Pancreas (tissue), 10 donors: ENCODE results near the gene FAM120A. TPM values are rescaled to one million over a fixed set of nuclear protein-coding genes. Genes with fewer than 3 reads are reported as not detected.

Experiments
- ATAC-seq, 4 donors: fragments of 200-7000 bp; cut with Tn5 transposase; one replicate each; pipeline versions ENCODE4 v1.8.0 to v1.9.1; 2020; ENCODE audit warnings: mild to moderate bottlenecking in 4 of 4, moderate library complexity in 4 of 4
- DNase-seq, 6 donors: peaks; one replicate each; pipeline ENCODE4 v3.0.0-alpha.2; 2020
- FAIRE-seq: peaks from 2 replicates; lab custom pipeline; 2012; peaks lifted over from hg19 to GRCh38; lab: Jason Lieb, UNC
- H3K27ac ChIP-seq, 4 donors: fragments of 200-600 bp; sonication (generic); 1 replicate in 3 of 4; 2 replicates in 1 of 4; pipeline versions ENCODE4 v1.5.0 to v1.8.0; 2020
- H3K27me3 ChIP-seq, 4 donors: fragments of 200-600 bp; one replicate each; pipeline ENCODE4 v1.8.0; 2021
- H3K36me3 ChIP-seq, 3 donors: fragments of 200-600 bp; sonication (generic) in 1 of 3; one replicate each; pipeline versions ENCODE4 v1.5.0 to v1.8.0; 2020 to 2021
- H3K4me1 ChIP-seq, 3 donors: fragments of 200-600 bp; one replicate each; pipeline ENCODE4 v1.8.0; 2021
- H3K4me3 ChIP-seq, 4 donors: fragments of 200-600 bp; sonication (generic) in 2 of 4; one replicate each; pipeline versions ENCODE4 v1.5.0 to v1.8.0; 2020 to 2021
- H3K9me3 ChIP-seq, 4 donors: fragments of 200-600 bp; one replicate each; pipeline ENCODE4 v1.8.0; 2021
- WGBS, 2 donors: extraction: QIAGEN DNeasy Blood & Tissue Kit; methylation state at CpG; one replicate each; pipeline ENCODE4 v1.1.7; 2013; 5-methylcytosine and 5-hydroxymethylcytosine counted together
- intact Hi-C, 3 donors: fragments of 100-400 bp; cut with DNase I; formaldehyde crosslinking; loops; one replicate each; pipeline versions ENCODE4 v1.11.1 to v1.14.2; 2022
- polyA plus RNA-seq, 2 donors: library from polyadenylated mRNA; stranded (reverse); fragments of 200-250 nt; gene quantifications; one replicate each; pipeline ENCODE4 v1.2.3, GENCODE V29; 2013
- total RNA-seq, 6 donors: library from RNA; stranded (reverse); fragmentation: NEBNext Ultra II Directional in 4 of 6; extraction: Animal tissue kit (Norgen Biotek cat#: 25700) in 4 of 6; gene quantifications; one replicate each; pipeline versions ENCODE4 v1.2.1 to v1.2.4, GENCODE V29; 2021 to 2023
- TF ChIP-seq, protein P1 (sequence below), 4 donors: fragments of 200-600 bp; sonication (generic) in 3 of 4; IDR thresholded peaks; one replicate each; pipeline versions ENCODE4 v1.5.0 to v1.8.0; 2021; ENCODE audit warnings: antibody characterized with exemption in 4 of 4
- donor health status: healthy with polysubstance abuse.
- donor health status: DM: no; HTN: no; CAD: no; lungs with moderate emphysema.
- donor health status: DM: no; HTN: no; CAD: no.
- donor health status: control.
- donor health status: control.
- donor health status: Bipolar disorder and iron deficiency.
- donor health status: DM: yes; HTN: yes; CAD: no.
- donor health status: DM: no; HTN: no; CAD: no.
- donor health status: DM: no; HTN: no; CAD: no.
- donor health status: DM: yes; HTN: yes; CAD: no.

FAM120A gene
- total and polyA plus RNA-seq, 8 donors = 24.2 to 66.4 (median 54.0) TPM

DNA sequence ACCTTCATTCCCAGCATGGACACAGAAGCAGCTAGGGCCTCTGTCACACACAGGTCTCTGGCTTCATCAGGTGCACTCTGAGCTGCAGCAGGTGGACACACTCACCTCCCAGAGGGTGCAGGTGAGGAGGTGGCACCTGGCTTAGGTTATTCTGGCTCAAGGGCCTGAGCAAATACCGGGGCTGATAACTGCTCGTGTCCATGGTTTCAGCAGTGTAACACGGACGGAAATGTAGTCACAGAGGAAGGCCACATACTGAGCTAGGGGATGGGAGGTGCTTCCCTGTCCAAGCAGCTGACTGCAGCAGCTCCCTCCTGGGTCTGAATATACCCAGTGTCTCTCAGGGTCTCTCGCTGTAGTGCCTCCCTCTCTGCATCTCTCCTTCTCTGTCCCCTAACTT lies 130.6 kb downstream of the FAM120A start:
- ATAC-seq = peak; percentile 88 to 93 (median 90)
- TF ChIP-seq, protein P1, sequence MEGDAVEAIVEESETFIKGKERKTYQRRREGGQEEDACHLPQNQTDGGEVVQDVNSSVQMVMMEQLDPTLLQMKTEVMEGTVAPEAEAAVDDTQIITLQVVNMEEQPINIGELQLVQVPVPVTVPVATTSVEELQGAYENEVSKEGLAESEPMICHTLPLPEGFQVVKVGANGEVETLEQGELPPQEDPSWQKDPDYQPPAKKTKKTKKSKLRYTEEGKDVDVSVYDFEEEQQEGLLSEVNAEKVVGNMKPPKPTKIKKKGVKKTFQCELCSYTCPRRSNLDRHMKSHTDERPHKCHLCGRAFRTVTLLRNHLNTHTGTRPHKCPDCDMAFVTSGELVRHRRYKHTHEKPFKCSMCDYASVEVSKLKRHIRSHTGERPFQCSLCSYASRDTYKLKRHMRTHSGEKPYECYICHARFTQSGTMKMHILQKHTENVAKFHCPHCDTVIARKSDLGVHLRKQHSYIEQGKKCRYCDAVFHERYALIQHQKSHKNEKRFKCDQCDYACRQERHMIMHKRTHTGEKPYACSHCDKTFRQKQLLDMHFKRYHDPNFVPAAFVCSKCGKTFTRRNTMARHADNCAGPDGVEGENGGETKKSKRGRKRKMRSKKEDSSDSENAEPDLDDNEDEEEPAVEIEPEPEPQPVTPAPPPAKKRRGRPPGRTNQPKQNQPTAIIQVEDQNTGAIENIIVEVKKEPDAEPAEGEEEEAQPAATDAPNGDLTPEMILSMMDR (IDR thresholded peaks at IDR 0.05) = no peak
- FAIRE-seq = no peak

GRCh38 chr9:93582550-93582949 lies 131.1 kb downstream of the FAM120A start:
- Histone ChIP-seq H3K4me3 (no peak overlapping the region), H3K27me3 (no peaks in the 10 kb centered on the region), H3K27ac (peak overlapping the region; percentile 61 to 87 (median 80)), H3K9me3 (no peaks in the 10 kb centered on the region), H3K4me1 (peaks cover 39 to 44% (median 44%) of the 10 kb centered on the region in 3 donors), H3K36me3 (no peaks in the 10 kb centered on the region)
- TF ChIP-seq, protein P1 (IDR thresholded peaks at IDR 0.05) = no peak
- intact Hi-C loops = no loop called here
- FAIRE-seq (no peak), DNase-seq (no peak), ATAC-seq (peak in 2 of 4 donors; percentile 1 to 2)
- 22 to 31% methylated on average over 3 of the region's 3 CpGs for WGBS, 2 donors

More for the DNA sequence above, 130.6 kb downstream of the FAM120A start:
- Histone ChIP-seq H3K27ac (peak overlapping the region; percentile 61 to 87 (median 80)), H3K9me3 (no peaks in the 10 kb centered on the region), H3K27me3 (no peaks in the 10 kb centered on the region), H3K4me1 (peaks cover 39 to 44% (median 44%) of the 10 kb centered on the region in 3 donors), H3K4me3 (no peak overlapping the region), H3K36me3 (no peaks in the 10 kb centered on the region)
- intact Hi-C loops = no loop called here
- DNase-seq = peak; percentile 62 to 90 (median 86)
- WGBS, 2 donors = 7 to 8% methylated on average over 5 of the region's 5 CpGs

- DNase-seq = peak in 1 of 6 donors; percentile 10
- FAIRE-seq = no peak
- ATAC-seq = no peak
- H3K9me3 ChIP-seq = no peaks in the 10 kb centered on the region
- H3K27me3 ChIP-seq = no peaks in the 10 kb centered on the region
- no peak overlapping the region for H3K27ac ChIP-seq
- H3K4me1 ChIP-seq = peaks cover 43 to 44% (median 43%) of the 10 kb centered on the region in 3 donors
- no peak overlapping the region for H3K4me3 ChIP-seq
- intact Hi-C loops = no loop called here
- WGBS, 2 donors = 70 to 75% methylated on average over 4 of the region's 4 CpGs
- TF ChIP-seq, protein P1 (IDR thresholded peaks at IDR 0.05) = no peak
- no peaks in the 10 kb centered on the region for H3K36me3 ChIP-seq
Observed at GRCh38 chr9:93585259-93585658, 133.8 kb downstream of the FAM120A start.

GRCh38 chr9:93585695-93586094 lies 134.2 kb downstream of the FAM120A start:
- Histone ChIP-seq H3K4me3 (no peak overlapping the region), H3K27me3 (no peaks in the 10 kb centered on the region), H3K27ac (no peak overlapping the region), H3K4me1 (peaks cover 38 to 40% (median 39%) of the 10 kb centered on the region in 3 donors), H3K9me3 (no peaks in the 10 kb centered on the region), H3K36me3 (no peaks in the 10 kb centered on the region)
- intact Hi-C loops = no loop called here
- FAIRE-seq (no peak), DNase-seq (peak in 1 of 6 donors; percentile 3), ATAC-seq (no peak)
- TF ChIP-seq, protein P1 (IDR thresholded peaks at IDR 0.05) = no peak
- 93 to 99% methylated on average over 4 of the region's 4 CpGs for WGBS, 2 donors

DNA sequence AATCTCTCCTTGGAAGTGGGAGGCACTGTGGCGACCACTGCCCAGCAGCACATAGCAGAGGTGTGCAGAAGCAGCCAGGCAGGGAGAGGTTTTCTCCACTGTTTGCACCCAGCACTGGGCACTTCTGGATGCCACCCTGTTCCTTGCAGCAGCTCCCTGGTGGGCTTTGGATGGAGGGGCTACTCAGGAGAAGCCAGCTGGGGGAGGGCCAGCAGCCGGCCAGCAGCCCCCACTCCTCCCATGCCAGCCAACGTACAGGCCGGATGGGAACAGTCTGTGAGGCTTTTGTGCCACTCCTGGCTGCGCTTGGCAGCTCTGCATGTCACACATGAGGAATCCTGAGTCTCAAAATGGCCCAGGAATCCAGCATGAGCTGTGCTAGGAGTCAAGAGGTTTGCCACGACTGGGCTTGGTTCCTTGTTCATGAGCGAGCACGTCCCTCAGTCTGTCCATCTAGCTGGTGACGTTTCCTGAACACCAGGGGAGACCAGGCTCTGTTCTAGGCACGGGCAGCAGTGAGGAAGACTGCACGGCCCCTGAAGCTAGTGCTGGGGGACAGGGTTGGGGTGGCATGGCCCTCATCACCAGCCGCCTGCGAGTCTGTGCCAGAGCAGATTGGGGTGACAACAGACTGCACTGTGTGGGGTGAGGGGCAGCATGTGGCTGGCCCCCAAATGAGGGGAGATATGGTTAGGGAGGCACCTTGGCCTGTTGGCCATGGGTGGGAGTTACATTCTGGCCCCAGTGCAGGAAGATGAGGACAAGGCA lies 135.0 kb downstream of the FAM120A start:
- no peak for ATAC-seq
- H3K4me1 ChIP-seq = peaks cover 31 to 33% (median 32%) of the 10 kb centered on the region in 3 donors
- DNase-seq = peak in 1 of 6 donors; percentile 7
- no peaks in the 10 kb centered on the region for H3K27me3 ChIP-seq
- intact Hi-C loops = no loop called here
- H3K27ac ChIP-seq = no peak overlapping the region
- no peaks in the 10 kb centered on the region for H3K9me3 ChIP-seq
- TF ChIP-seq, protein P1 (IDR thresholded peaks at IDR 0.05) = no peak
- FAIRE-seq = no peak
- WGBS, 2 donors = 88 to 90% methylated on average over 13 of the region's 13 CpGs
- no peaks in the 10 kb centered on the region for H3K36me3 ChIP-seq
- H3K4me3 ChIP-seq = no peak overlapping the region
